Stimulated activated CD4-positive, alpha-beta T cell treated with anti-CD3 and anti-CD28 coated beads, Interleukin-12 subunit alpha, Interleukin-12 subunit beta, amount 100 ng/mL, for 48 hours (primary cell): ENCODE measurements around the gene SLC16A14.
"Not testable (repeated sequence)": the region's sequence is repeated elsewhere in the genome, so short reads cannot be mapped to it uniquely, and the experiment has no call there.

Source experiments
- DNase-seq, 3 donors: peaks; one replicate each; pipeline ENCODE4 v3.0.0-alpha.2; 2020; ENCODE audit warnings: low read depth in 2 of 3, low spot score in 1 of 3

The SLC16A14 gene

GRCh38 chr2:230068651-230069055 is at the start of gene SLC16A14:
Gene SLC16A14 (minus strand): TSS chr2:230068924. CDS start chr2:230059352, 9,572 bp downstream.
- peak in 1 of 3 donors; percentile 10 for DNase-seq

- no peak for DNase-seq
Measured at GRCh38 chr2:230106771-230107170, 38.0 kb upstream of the SLC16A14 start.

GRCh38 chr2:230101967-230102366 is 33.2 kb upstream of the SLC16A14 start:
- not testable (repeated sequence) for DNase-seq

GRCh38 chr2:230097841-230098240 is 29.1 kb upstream of the SLC16A14 start:
- no peak for DNase-seq

GRCh38 chr2:230097424-230097823 is 28.7 kb upstream of the SLC16A14 start:
- DNase-seq: no peak

- DNase-seq: no peak
Measured at GRCh38 chr2:230090967-230091366, 22.2 kb upstream of the SLC16A14 start.

- no peak for DNase-seq
Measured at GRCh38 chr2:230085201-230085600, 16.5 kb upstream of the SLC16A14 start.

- DNase-seq: no peak
Measured at GRCh38 chr2:230077851-230078547, 9.3 kb upstream of the SLC16A14 start.

GRCh38 chr2:230076819-230077218 is 8.1 kb upstream of the SLC16A14 start:
- DNase-seq: no peak

GRCh38 chr2:230075988-230076631 is 7.4 kb upstream of the SLC16A14 start:
- DNase-seq: no peak

- no peak for DNase-seq
Measured at GRCh38 chr2:230071421-230071820, 2.7 kb upstream of the SLC16A14 start.

GRCh38 chr2:230069402-230069801 is 678 bp upstream of the SLC16A14 start:
- DNase-seq: no peak

GRCh38 chr2:230068016-230068650 is 591 bp downstream of the SLC16A14 start:
- peak in 1 of 3 donors; percentile 32 for DNase-seq

- no peak for DNase-seq
Measured at GRCh38 chr2:230060672-230061293, 7.9 kb downstream of the SLC16A14 start.

- no peak for DNase-seq
Measured at GRCh38 chr2:230053753-230054478, 14.8 kb downstream of the SLC16A14 start.

- DNase-seq: no peak
Measured at GRCh38 chr2:230052299-230052698, 16.4 kb downstream of the SLC16A14 start.

- no peak for DNase-seq
Measured at GRCh38 chr2:230050136-230050535, 18.6 kb downstream of the SLC16A14 start.

- no peak for DNase-seq
Measured at GRCh38 chr2:230048010-230048671, 20.6 kb downstream of the SLC16A14 start.

GRCh38 chr2:230046491-230046890 is 22.2 kb downstream of the SLC16A14 start:
- DNase-seq: no peak

- DNase-seq: no peak
Measured at GRCh38 chr2:230043461-230043860, 25.3 kb downstream of the SLC16A14 start.

GRCh38 chr2:230043025-230043424 is 25.7 kb downstream of the SLC16A14 start:
- DNase-seq: no peak
